DOHH2 (cell line): Measurements from ENCODE around the gene KIFBP.
"Not testable (repeated sequence)": the region's sequence is repeated elsewhere in the genome, so short reads cannot be mapped to it uniquely, and the experiment has no call there.

Source experiments
- CTCF ChIP-seq: fragments of 200-600 bp; sonication (generic); IDR thresholded peaks from one replicate; pipeline ENCODE4 v1.5.1; 2014; ENCODE audit warnings: antibody characterized with exemption, mild to moderate bottlenecking, low read depth, low read length; ENCODE audit not compliant: poor library complexity, severe bottlenecking
- EZH2phosphoT487 ChIP-seq: fragments of 200-600 bp; sonication (generic); IDR thresholded peaks from 2 replicates; pipeline ENCODE4 v1.6.1; 2017; ENCODE audit warnings: borderline replicate concordance, mild to moderate bottlenecking, antibody characterized with exemption, low read length, moderate library complexity, mixed read lengths

GRCh38 chr10:69012778-69013177 lies 24.2 kb downstream of the KIFBP start:
- TF ChIP-seq CTCF, EZH2phosphoT487: not testable (repeated sequence)
